A673 (cell line): ENCODE data around the gene HBEGF.

ENCODE experiments used
- CTCF ChIP-seq: fragments of 300-800, 200-600 bp; sonication (generic); conservative IDR thresholded peaks from 2 replicates; pipeline ENCODE4 v1.5.1; 2017; ENCODE audit warnings: low read depth, mild to moderate bottlenecking, antibody characterized with exemption, low read length, moderate library complexity, mixed read lengths
- EZH2 ChIP-seq: fragments of 200-600 bp; sonication (generic); IDR thresholded peaks from 2 replicates; pipeline ENCODE4 v1.6.1; 2017; ENCODE audit warnings: borderline replicate concordance, low read depth, mild to moderate bottlenecking, mixed read lengths, antibody characterized with exemption, low read length; ENCODE audit not compliant: poor library complexity, severe bottlenecking

GRCh38 chr5:140318792-140319191 lies 27.6 kb downstream of the HBEGF start:
- no peak for TF ChIP-seq CTCF
- TF ChIP-seq EZH2, result no peak
